K562 (cell line): Measurements from ENCODE around the gene FRRS1.

Experiments used
- BHLHE40 ChIP-seq: IDR thresholded peaks from 2 replicates; pipeline ENCODE4 v1.6.1; 2011; ENCODE audit warnings: low read length, improper control_type of control experiment
- CTCF ChIP-seq, 3 experiments: IDR thresholded peaks in 2 of 3; conservative IDR thresholded peaks in 1 of 3; 2 replicates each; pipeline ENCODE4 v1.5.1; 2011 to 2012; ENCODE audit warnings: low read length in 3 of 3, mild to moderate bottlenecking in 3 of 3, control low read depth in 2 of 3, improper control_type of control experiment in 1 of 3, inconsistent platforms in 1 of 3, low read depth in 1 of 3, mixed read lengths in 1 of 3, moderate library complexity in 1 of 3; ENCODE audit not compliant: insufficient read depth in 2 of 3
- FOXP1 ChIP-seq: sonication (generic); formaldehyde crosslinking; IDR thresholded peaks from 2 replicates; pipeline ENCODE4 v1.8.0; 2022; ENCODE audit warnings: mild to moderate bottlenecking, missing genetic modification reagents
- MCM3 ChIP-seq: fragments of 450-650 bp; IDR thresholded peaks from 2 replicates; pipeline ENCODE4 v1.6.1; 2016
- MXI1 ChIP-seq: IDR thresholded peaks from 2 replicates; pipeline ENCODE4 v1.6.1; 2011; ENCODE audit warnings: low read depth, mild to moderate bottlenecking, improper control_type of control experiment, low read length
- NFRKB ChIP-seq: fragments of 450-650 bp; IDR thresholded peaks from 2 replicates; pipeline ENCODE4 v1.6.1; 2016; ENCODE audit warnings: low read depth
- POLR2AphosphoS5 ChIP-seq: IDR thresholded peaks from 2 replicates; pipeline ENCODE4 v1.6.1; 2011; ENCODE audit warnings: mild to moderate bottlenecking, low read depth, low read length, moderate library complexity; ENCODE audit not compliant: control insufficient read depth, insufficient read depth
- RFX5 ChIP-seq: IDR thresholded peaks from 2 replicates; pipeline ENCODE4 v1.6.1; 2011; ENCODE audit warnings: low read depth, mild to moderate bottlenecking, improper control_type of control experiment, low read length
- SMARCA5 ChIP-seq: fragments of 450-650 bp; IDR thresholded peaks from 2 replicates; pipeline ENCODE4 v1.6.1; 2016
- ZBTB26 ChIP-seq: fragments of 450-650 bp; formaldehyde crosslinking; IDR thresholded peaks from 2 replicates; pipeline ENCODE4 v1.4.0; 2022; ENCODE audit warnings: missing genetic modification characterization
- TF ChIP-seq, protein P1 (sequence below): sonication (generic); formaldehyde crosslinking; IDR thresholded peaks from 2 replicates; pipeline ENCODE4 v1.8.0; 2022; ENCODE audit warnings: missing genetic modification reagents, mild to moderate bottlenecking, moderate library complexity, borderline replicate concordance
- TF ChIP-seq, protein P2 (sequence below), 2 experiments: fragments of 450-650 bp; formaldehyde crosslinking in 1 of 2; IDR thresholded peaks; 2 replicates each; pipeline versions ENCODE4 v1.4.0 to v1.6.1; 2014 to 2020; ENCODE audit warnings: mild to moderate bottlenecking in 2 of 2, borderline replicate concordance in 1 of 2, low read depth in 1 of 2

GRCh38 chr1:99670583-99670982 lies 95.9 kb downstream of the FRRS1 start:
- TF ChIP-seq CTCF (IDR thresholded peaks at IDR 0.05 in 2 of 3, conservative IDR thresholded peaks at IDR 0.05 in 1 of 3; ENCODE audit: insufficient read depth in 2 of 3, low read depth in 1 of 3, low read length in 3 of 3), result no peak
- TF ChIP-seq POLR2AphosphoS5, result no peak
- no peak for TF ChIP-seq MXI1
- no peak for TF ChIP-seq MCM3
- TF ChIP-seq NFRKB, result no peak
- TF ChIP-seq ZBTB26 (CRISPR knock-in tag), result no peak
- TF ChIP-seq, protein P1, sequence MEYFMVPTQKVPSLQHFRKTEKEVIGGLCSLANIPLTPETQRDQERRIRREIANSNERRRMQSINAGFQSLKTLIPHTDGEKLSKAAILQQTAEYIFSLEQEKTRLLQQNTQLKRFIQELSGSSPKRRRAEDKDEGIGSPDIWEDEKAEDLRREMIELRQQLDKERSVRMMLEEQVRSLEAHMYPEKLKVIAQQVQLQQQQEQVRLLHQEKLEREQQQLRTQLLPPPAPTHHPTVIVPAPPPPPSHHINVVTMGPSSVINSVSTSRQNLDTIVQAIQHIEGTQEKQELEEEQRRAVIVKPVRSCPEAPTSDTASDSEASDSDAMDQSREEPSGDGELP (CRISPR knock-in tag), result no peak
- TF ChIP-seq, protein P2, sequence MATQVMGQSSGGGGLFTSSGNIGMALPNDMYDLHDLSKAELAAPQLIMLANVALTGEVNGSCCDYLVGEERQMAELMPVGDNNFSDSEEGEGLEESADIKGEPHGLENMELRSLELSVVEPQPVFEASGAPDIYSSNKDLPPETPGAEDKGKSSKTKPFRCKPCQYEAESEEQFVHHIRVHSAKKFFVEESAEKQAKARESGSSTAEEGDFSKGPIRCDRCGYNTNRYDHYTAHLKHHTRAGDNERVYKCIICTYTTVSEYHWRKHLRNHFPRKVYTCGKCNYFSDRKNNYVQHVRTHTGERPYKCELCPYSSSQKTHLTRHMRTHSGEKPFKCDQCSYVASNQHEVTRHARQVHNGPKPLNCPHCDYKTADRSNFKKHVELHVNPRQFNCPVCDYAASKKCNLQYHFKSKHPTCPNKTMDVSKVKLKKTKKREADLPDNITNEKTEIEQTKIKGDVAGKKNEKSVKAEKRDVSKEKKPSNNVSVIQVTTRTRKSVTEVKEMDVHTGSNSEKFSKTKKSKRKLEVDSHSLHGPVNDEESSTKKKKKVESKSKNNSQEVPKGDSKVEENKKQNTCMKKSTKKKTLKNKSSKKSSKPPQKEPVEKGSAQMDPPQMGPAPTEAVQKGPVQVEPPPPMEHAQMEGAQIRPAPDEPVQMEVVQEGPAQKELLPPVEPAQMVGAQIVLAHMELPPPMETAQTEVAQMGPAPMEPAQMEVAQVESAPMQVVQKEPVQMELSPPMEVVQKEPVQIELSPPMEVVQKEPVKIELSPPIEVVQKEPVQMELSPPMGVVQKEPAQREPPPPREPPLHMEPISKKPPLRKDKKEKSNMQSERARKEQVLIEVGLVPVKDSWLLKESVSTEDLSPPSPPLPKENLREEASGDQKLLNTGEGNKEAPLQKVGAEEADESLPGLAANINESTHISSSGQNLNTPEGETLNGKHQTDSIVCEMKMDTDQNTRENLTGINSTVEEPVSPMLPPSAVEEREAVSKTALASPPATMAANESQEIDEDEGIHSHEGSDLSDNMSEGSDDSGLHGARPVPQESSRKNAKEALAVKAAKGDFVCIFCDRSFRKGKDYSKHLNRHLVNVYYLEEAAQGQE (IDR thresholded peaks at IDR 0.05; ENCODE audit: borderline replicate concordance), result no peak
- TF ChIP-seq, protein P2 (CRISPR knock-in tag; IDR thresholded peaks at IDR 0.05; ENCODE audit: low read depth), result no peak
- TF ChIP-seq SMARCA5, result no peak
- TF ChIP-seq RFX5, result no peak
- TF ChIP-seq FOXP1 (CRISPR knock-in tag), result no peak
- TF ChIP-seq BHLHE40, result no peak
